ENCODE data around the gene CTTN.

The CTTN gene

DNA sequence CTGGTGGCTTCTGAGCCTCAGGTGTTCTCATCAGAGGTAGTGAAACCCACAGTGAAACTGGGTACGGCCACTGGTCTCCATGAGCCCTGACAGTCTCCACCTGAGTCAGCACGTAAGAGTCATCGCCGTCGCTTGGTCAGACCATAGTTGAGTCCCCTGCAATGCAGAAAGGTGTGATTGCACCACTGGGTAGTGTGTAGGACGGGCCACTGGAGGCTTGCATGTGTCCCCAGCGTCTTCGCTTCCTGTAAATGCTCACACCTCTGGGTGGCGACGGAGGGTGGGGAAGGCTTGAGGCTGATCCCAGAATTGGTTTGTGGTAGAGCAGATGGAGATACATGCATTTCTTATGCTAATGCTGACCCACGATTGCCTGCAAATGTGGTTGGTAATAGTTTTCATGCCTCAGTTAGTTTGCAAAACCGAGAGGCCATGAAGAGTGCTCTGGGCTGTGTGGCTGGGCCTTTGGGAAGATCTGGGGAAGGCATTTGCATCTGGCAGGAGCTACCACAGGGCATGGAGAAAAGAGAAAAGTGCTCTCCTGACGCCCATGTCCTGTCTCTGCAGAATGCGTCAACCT lies 26.5 kb downstream of the CTTN start:
- no peak overlapping the region for H2AFZ ChIP-seq (ENCODE audit: low read depth, low read length)
- H3K27ac ChIP-seq (ENCODE audit: low read length, poor library complexity, severe bottlenecking), result no peak overlapping the region
- no peak overlapping the region for H4K91ac ChIP-seq (ENCODE audit: low read length)
- DNase-seq, result no peak
- peaks cover 44% of the 10 kb centered on the region for H3K4me1 ChIP-seq (ENCODE audit: control insufficient read depth, insufficient read depth, low read depth, low read length)
- H3K9ac ChIP-seq (ENCODE audit: low read length), result no peak overlapping the region
- H2AK5ac ChIP-seq (ENCODE audit: low read length, severe bottlenecking), result no peak overlapping the region
- H3K4ac ChIP-seq (ENCODE audit: low read depth in 1 of 2, low read length in 2 of 2), result no peak overlapping the region
- no peak overlapping the region for H2BK120ac ChIP-seq (ENCODE audit: low read depth, low read length)
- peaks cover 80 to 92% of the 10 kb centered on the region in 2 experiments for H3K36me3 ChIP-seq (ENCODE audit: control insufficient read depth in 1 of 2, insufficient read depth in 2 of 2, low read depth in 1 of 2, low read length in 2 of 2)
- H3K79me1 ChIP-seq (replicated peaks; ENCODE audit: low read length, poor library complexity, severe bottlenecking), result peaks cover 46% of the 10 kb centered on the region
- H2BK5ac ChIP-seq (ENCODE audit: low read depth, low read length, poor library complexity, severe bottlenecking), result no peak overlapping the region
- no peak overlapping the region for H3K14ac ChIP-seq (ENCODE audit: low read length in 2 of 2)
- no peak overlapping the region for H3K18ac ChIP-seq (ENCODE audit: low read depth in 1 of 2, low read length in 2 of 2)
- no peak overlapping the region for H3K4me2 ChIP-seq (ENCODE audit: low read length, poor library complexity, severe bottlenecking)
- H3K9me3 ChIP-seq (ENCODE audit: control insufficient read depth, low read length), result no peaks in the 10 kb centered on the region
- no peak overlapping the region for H2BK15ac ChIP-seq (ENCODE audit: low read depth, poor library complexity, severe bottlenecking)
- H4K8ac ChIP-seq (ENCODE audit: low read length), result no peak overlapping the region
- no peak overlapping the region for H2BK12ac ChIP-seq (ENCODE audit: low read length in 2 of 2)
- whole genome bisulfite sequencing, result 97% methylated on average over 14 of the region's 14 CpGs
- no peak overlapping the region for H3K4me3 ChIP-seq (ENCODE audit: insufficient read depth in 1 of 2, low read depth in 1 of 2, low read length in 2 of 2)
- H3K27me3 ChIP-seq (ENCODE audit: control insufficient read depth in 1 of 2, insufficient read depth in 1 of 2, low read length in 2 of 2), result no peaks in the 10 kb centered on the region
- H3K23ac ChIP-seq (ENCODE audit: low read length in 2 of 2), result no peak overlapping the region

DNA sequence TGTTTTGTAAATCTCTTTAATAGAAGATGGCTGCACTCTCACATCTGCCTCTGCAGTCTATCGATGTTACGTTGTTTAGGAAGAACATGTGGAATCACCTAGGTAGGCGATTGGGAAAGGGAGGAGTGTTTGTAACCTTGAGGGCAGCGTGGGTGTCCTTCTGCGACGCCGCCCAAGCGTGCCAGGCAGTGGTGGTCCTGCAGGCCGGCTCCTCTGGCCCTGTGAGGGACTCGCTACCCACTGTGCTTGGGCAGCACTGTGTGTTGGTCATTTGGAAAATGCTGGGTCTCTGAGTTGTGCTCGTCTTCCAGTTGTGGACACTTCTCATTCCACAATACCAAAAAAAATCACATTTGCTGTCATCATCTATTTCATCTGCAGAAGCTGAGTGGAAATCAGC lies 29.1 kb downstream of the CTTN start:
- no peak overlapping the region for H2AFZ ChIP-seq (ENCODE audit: low read depth, low read length)
- H3K4me2 ChIP-seq (ENCODE audit: low read length, poor library complexity, severe bottlenecking), result no peak overlapping the region
- peaks cover 61% of the 10 kb centered on the region for H3K79me1 ChIP-seq (replicated peaks; ENCODE audit: low read length, poor library complexity, severe bottlenecking)
- H4K91ac ChIP-seq (ENCODE audit: low read length), result no peak overlapping the region
- H2AK5ac ChIP-seq (ENCODE audit: low read length, severe bottlenecking), result no peak overlapping the region
- no peak overlapping the region for H2BK12ac ChIP-seq (ENCODE audit: low read length in 2 of 2)
- H2BK120ac ChIP-seq (ENCODE audit: low read depth, low read length), result no peak overlapping the region
- H2BK5ac ChIP-seq (ENCODE audit: low read depth, low read length, poor library complexity, severe bottlenecking), result no peak overlapping the region
- no peak overlapping the region for H4K8ac ChIP-seq (ENCODE audit: low read length)
- H3K4me1 ChIP-seq (ENCODE audit: control insufficient read depth, insufficient read depth, low read depth, low read length), result peaks cover 29% of the 10 kb centered on the region
- H2BK15ac ChIP-seq (ENCODE audit: low read depth, poor library complexity, severe bottlenecking), result no peak overlapping the region
- peaks cover 83 to 92% of the 10 kb centered on the region in 2 experiments for H3K36me3 ChIP-seq (ENCODE audit: control insufficient read depth in 1 of 2, insufficient read depth in 2 of 2, low read depth in 1 of 2, low read length in 2 of 2)
- DNase-seq, result no peak
- H3K27ac ChIP-seq (ENCODE audit: low read length, poor library complexity, severe bottlenecking), result no peak overlapping the region
- H3K4ac ChIP-seq (ENCODE audit: low read depth in 1 of 2, low read length in 2 of 2), result no peak overlapping the region
- H3K18ac ChIP-seq (ENCODE audit: low read depth in 1 of 2, low read length in 2 of 2), result no peak overlapping the region
- no peak overlapping the region for H3K4me3 ChIP-seq (ENCODE audit: insufficient read depth in 1 of 2, low read depth in 1 of 2, low read length in 2 of 2)
- H3K9me3 ChIP-seq (ENCODE audit: control insufficient read depth, low read length), result no peaks in the 10 kb centered on the region
- 96% methylated on average over 11 of the region's 11 CpGs for WGBS
- H3K23ac ChIP-seq (ENCODE audit: low read length in 2 of 2), result no peak overlapping the region
- no peaks in the 10 kb centered on the region for H3K27me3 ChIP-seq (ENCODE audit: control insufficient read depth in 1 of 2, insufficient read depth in 1 of 2, low read length in 2 of 2)
- H3K9ac ChIP-seq (ENCODE audit: low read length), result no peak overlapping the region
- no peak overlapping the region for H3K14ac ChIP-seq (ENCODE audit: low read length in 2 of 2)

DNA sequence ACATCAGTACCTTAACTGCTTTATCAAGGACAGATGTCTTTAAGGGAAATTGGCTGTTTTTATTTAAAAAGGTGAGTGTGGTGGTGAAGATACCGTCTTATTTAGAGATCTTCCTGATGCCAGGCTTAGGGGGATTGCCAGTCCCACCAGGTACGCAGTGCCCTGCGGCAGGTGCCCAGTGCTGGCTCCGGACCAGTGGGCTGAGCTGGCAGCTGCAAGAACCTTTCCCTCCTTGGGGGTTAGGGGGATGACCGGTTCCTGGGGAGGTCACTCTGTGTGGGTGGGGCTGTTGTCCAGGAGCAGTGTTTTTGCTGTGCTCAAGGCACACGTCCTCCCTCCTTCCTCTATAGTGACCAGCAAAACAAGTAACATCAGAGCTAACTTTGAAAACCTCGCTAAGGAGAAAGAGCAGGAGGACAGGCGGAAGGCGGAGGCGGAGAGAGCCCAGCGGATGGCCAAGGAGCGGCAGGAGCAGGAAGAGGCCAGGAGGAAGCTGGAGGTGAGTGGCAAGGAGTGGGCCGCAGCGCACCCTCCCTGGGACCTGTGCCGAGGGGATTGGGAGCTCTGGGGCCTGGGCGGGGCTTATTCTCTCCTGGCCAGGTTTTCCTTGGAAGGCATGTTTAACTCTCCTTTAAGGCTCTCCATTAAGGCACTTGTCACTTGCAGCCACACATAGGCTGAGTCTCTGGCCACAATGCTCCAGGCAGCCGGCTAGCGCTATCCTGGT lies 30.5 kb downstream of the CTTN start:
- H3K18ac ChIP-seq (ENCODE audit: low read depth in 1 of 2, low read length in 2 of 2), result no peak overlapping the region
- no peak for DNase-seq
- H3K36me3 ChIP-seq (ENCODE audit: control insufficient read depth in 1 of 2, insufficient read depth in 2 of 2, low read depth in 1 of 2, low read length in 2 of 2), result peaks cover 83 to 92% of the 10 kb centered on the region in 2 experiments
- H2BK5ac ChIP-seq (ENCODE audit: low read depth, low read length, poor library complexity, severe bottlenecking), result no peak overlapping the region
- no peak overlapping the region for H4K91ac ChIP-seq (ENCODE audit: low read length)
- no peak overlapping the region for H3K23ac ChIP-seq (ENCODE audit: low read length in 2 of 2)
- H4K8ac ChIP-seq (ENCODE audit: low read length), result no peak overlapping the region
- H3K9ac ChIP-seq (ENCODE audit: low read length), result no peak overlapping the region
- H2AFZ ChIP-seq (ENCODE audit: low read depth, low read length), result no peak overlapping the region
- 94% methylated on average over 16 of the region's 18 CpGs for WGBS
- H2BK15ac ChIP-seq (ENCODE audit: low read depth, poor library complexity, severe bottlenecking), result no peak overlapping the region
- H3K79me1 ChIP-seq (replicated peaks; ENCODE audit: low read length, poor library complexity, severe bottlenecking), result peaks cover 55% of the 10 kb centered on the region
- no peak overlapping the region for H3K4me2 ChIP-seq (ENCODE audit: low read length, poor library complexity, severe bottlenecking)
- no peak overlapping the region for H2BK12ac ChIP-seq (ENCODE audit: low read length in 2 of 2)
- H3K27me3 ChIP-seq (ENCODE audit: control insufficient read depth in 1 of 2, insufficient read depth in 1 of 2, low read length in 2 of 2), result no peaks in the 10 kb centered on the region
- H3K14ac ChIP-seq (ENCODE audit: low read length in 2 of 2), result no peak overlapping the region
- no peak overlapping the region for H2BK120ac ChIP-seq (ENCODE audit: low read depth, low read length)
- no peaks in the 10 kb centered on the region for H3K9me3 ChIP-seq (ENCODE audit: control insufficient read depth, low read length)
- H3K4me3 ChIP-seq (ENCODE audit: insufficient read depth in 1 of 2, low read depth in 1 of 2, low read length in 2 of 2), result peak overlapping the region in 1 of 2 experiments; percentile 23
- no peak overlapping the region for H2AK5ac ChIP-seq (ENCODE audit: low read length, severe bottlenecking)
- H3K4me1 ChIP-seq (ENCODE audit: control insufficient read depth, insufficient read depth, low read depth, low read length), result peaks cover 19% of the 10 kb centered on the region
- H3K27ac ChIP-seq (ENCODE audit: low read length, poor library complexity, severe bottlenecking), result no peak overlapping the region
- H3K4ac ChIP-seq (ENCODE audit: low read depth in 1 of 2, low read length in 2 of 2), result no peak overlapping the region

DNA sequence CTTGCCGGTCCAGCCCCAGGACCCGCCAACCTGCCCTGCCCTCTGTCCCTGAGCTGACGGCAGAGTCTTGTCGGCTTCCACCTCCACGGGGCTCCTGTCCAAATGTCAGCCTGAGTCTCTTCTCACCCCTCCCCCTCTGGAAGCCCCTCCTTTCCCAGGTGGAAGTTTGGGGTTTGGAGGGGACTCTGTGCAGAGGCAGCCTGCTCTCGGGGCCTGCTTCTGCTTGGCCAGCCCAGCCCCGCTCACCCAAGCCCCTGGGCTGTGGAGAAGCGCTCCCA lies 31.0 kb downstream of the CTTN start:
- Histone ChIP-seq H3K4me2 (ENCODE audit: low read length, poor library complexity, severe bottlenecking) (no peak overlapping the region), H3K9ac (ENCODE audit: low read length) (no peak overlapping the region), H2BK12ac (ENCODE audit: low read length in 2 of 2) (no peak overlapping the region), H4K91ac (ENCODE audit: low read length) (no peak overlapping the region), H4K8ac (ENCODE audit: low read length) (no peak overlapping the region), H2AFZ (ENCODE audit: low read depth, low read length) (no peak overlapping the region), H2AK5ac (ENCODE audit: low read length, severe bottlenecking) (no peak overlapping the region), H3K36me3 (ENCODE audit: control insufficient read depth in 1 of 2, insufficient read depth in 2 of 2, low read depth in 1 of 2, low read length in 2 of 2) (peaks cover 85 to 92% of the 10 kb centered on the region in 2 experiments), H3K4me1 (ENCODE audit: control insufficient read depth, insufficient read depth, low read depth, low read length) (peaks cover 19% of the 10 kb centered on the region), H2BK15ac (ENCODE audit: low read depth, poor library complexity, severe bottlenecking) (no peak overlapping the region), H3K4me3 (ENCODE audit: insufficient read depth in 1 of 2, low read depth in 1 of 2, low read length in 2 of 2) (no peak overlapping the region), H3K14ac (ENCODE audit: low read length in 2 of 2) (no peak overlapping the region), H3K18ac (ENCODE audit: low read depth in 1 of 2, low read length in 2 of 2) (no peak overlapping the region), H3K27me3 (ENCODE audit: control insufficient read depth in 1 of 2, insufficient read depth in 1 of 2, low read length in 2 of 2) (no peaks in the 10 kb centered on the region), H3K23ac (ENCODE audit: low read length in 2 of 2) (no peak overlapping the region), H3K79me1 (replicated peaks; ENCODE audit: low read length, poor library complexity, severe bottlenecking) (peaks cover 55% of the 10 kb centered on the region), H3K27ac (ENCODE audit: low read length, poor library complexity, severe bottlenecking) (no peak overlapping the region), H2BK120ac (ENCODE audit: low read depth, low read length) (no peak overlapping the region), H2BK5ac (ENCODE audit: low read depth, low read length, poor library complexity, severe bottlenecking) (no peak overlapping the region), H3K9me3 (ENCODE audit: control insufficient read depth, low read length) (no peaks in the 10 kb centered on the region), H3K4ac (ENCODE audit: low read depth in 1 of 2, low read length in 2 of 2) (no peak overlapping the region)
- no peak for DNase-seq
- 96% methylated on average over 4 of the region's 8 CpGs for WGBS

All from mesenchymal stem cell (in vitro differentiated cells and primary cell).